Measurements from ENCODE around the gene PLEKHA4.

- TF ChIP-seq CTCF (IDR thresholded peaks at IDR 0.05) (no peak), EZH2 (IDR thresholded peaks at IDR 0.05) (peak; percentile 20), EZH2phosphoT487 (IDR thresholded peaks at IDR 0.05) (no peak)
Measured at GRCh38 chr19:48836089-48837017, 32.1 kb downstream of the PLEKHA4 start, which contains the start of gene HSD17B14.
